PC-3 (cell line): Measurements from ENCODE around the gene PTPN14.

Experiments used
- EZH2 ChIP-seq: fragments of 300-600 bp; sonication (generic); IDR thresholded peaks from one replicate; pipeline ENCODE4 v1.6.1; 2017; ENCODE audit warnings: antibody characterized with exemption, mild to moderate bottlenecking, low read length; ENCODE audit not compliant: unreplicated experiment
- EZH2phosphoT487 ChIP-seq: fragments of 300-600 bp; sonication (generic); IDR thresholded peaks from 2 replicates; pipeline ENCODE4 v1.6.1; 2018; ENCODE audit warnings: mild to moderate bottlenecking, antibody characterized with exemption, low read length, borderline replicate concordance
- TF ChIP-seq, protein P1 (sequence below): fragments of 300-600 bp; sonication (generic); conservative IDR thresholded peaks from 2 replicates; pipeline ENCODE4 v1.5.1; 2017; ENCODE audit warnings: antibody characterized with exemption, low read depth, mild to moderate bottlenecking, low read length

DNA sequence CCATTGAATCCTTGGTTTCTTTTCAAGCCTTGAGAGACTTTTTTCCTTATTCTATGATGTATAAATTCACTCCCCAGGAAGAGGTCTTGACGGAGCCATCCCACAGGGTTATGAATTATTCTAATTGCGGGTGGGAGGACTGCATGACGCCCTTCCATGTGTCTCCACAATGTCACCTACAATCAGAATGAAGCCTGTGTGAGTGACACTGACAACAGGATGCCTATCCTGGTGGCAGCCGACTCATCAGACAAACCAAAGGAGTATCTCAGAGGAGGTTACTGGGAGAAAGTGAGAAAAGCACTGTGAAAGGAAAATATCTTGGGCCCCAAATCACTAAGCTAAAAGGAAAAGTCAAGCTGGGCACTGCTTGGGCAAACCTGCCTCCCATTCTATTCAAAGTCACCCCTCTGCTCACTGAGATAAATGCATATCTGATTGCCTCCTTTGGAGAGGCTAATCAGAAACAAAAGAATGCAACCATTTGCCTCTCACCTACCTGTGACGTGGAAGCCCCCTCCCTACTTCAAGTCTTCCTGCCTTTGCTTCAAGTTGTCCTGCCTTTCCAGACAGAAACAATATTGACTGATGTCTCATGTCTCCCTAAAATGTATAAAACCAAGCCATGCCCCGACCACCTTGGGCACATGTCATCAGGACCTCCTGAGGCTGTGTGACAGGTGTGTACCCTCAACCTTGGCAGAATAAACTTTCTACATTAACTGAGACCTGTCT, 172.0 kb downstream of the PTPN14 start:
- TF ChIP-seq EZH2phosphoT487 (no peak), EZH2 (no peak)
- TF ChIP-seq, protein P1, sequence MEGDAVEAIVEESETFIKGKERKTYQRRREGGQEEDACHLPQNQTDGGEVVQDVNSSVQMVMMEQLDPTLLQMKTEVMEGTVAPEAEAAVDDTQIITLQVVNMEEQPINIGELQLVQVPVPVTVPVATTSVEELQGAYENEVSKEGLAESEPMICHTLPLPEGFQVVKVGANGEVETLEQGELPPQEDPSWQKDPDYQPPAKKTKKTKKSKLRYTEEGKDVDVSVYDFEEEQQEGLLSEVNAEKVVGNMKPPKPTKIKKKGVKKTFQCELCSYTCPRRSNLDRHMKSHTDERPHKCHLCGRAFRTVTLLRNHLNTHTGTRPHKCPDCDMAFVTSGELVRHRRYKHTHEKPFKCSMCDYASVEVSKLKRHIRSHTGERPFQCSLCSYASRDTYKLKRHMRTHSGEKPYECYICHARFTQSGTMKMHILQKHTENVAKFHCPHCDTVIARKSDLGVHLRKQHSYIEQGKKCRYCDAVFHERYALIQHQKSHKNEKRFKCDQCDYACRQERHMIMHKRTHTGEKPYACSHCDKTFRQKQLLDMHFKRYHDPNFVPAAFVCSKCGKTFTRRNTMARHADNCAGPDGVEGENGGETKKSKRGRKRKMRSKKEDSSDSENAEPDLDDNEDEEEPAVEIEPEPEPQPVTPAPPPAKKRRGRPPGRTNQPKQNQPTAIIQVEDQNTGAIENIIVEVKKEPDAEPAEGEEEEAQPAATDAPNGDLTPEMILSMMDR, result no peak
